Gastrocnemius medialis (tissue), 4 donors: Measurements from ENCODE around the gene PGPEP1. TPM values are rescaled to one million over a fixed set of nuclear protein-coding genes. Genes with fewer than 3 reads are reported as not detected.

Experiments
- ATAC-seq, 2 donors: fragments of 150-250 bp; one replicate each; pipeline ENCODE4 v1.9.1; 2016
- DNase-seq, 2 donors: peaks; one replicate each; pipeline ENCODE4 v3.0.0-alpha.2; 2019
- H3K27ac ChIP-seq, 4 donors: fragments of 200-600 bp; sonication (generic); 1 replicate in 1 of 4; 2 replicates in 3 of 4; pipeline ENCODE4 v1.5.1; 2016 to 2018; ENCODE audit warnings: mild to moderate bottlenecking in 2 of 4, moderate library complexity in 1 of 4
- H3K27me3 ChIP-seq, 3 donors: fragments of 200-600 bp; sonication (generic) in 2 of 3; 1 replicate in 1 of 3; 2 replicates in 2 of 3; pipeline versions ENCODE4 v1.5.1 to v1.6.0; 2016 to 2019; ENCODE audit warnings: mild to moderate bottlenecking in 1 of 3, moderate library complexity in 1 of 3
- H3K36me3 ChIP-seq, 2 donors: fragments of 200-600 bp; sonication (generic) in 1 of 2; one replicate each; pipeline ENCODE4 v1.5.1; 2017 to 2018
- H3K4me1 ChIP-seq, 2 donors: fragments of 200-600 bp; sonication (generic) in 1 of 2; one replicate each; pipeline ENCODE4 v1.5.1; 2016 to 2017; ENCODE audit warnings: mild to moderate bottlenecking in 2 of 2
- H3K4me3 ChIP-seq, 4 donors: fragments of 200-600 bp; sonication (generic) in 3 of 4; 1 replicate in 1 of 4; 2 replicates in 3 of 4; pipeline ENCODE4 v1.5.1; 2016 to 2019; ENCODE audit warnings: mild to moderate bottlenecking in 2 of 4
- H3K9me3 ChIP-seq, 3 donors: fragments of 200-600 bp; sonication (generic) in 2 of 3; 1 replicate in 1 of 3; 2 replicates in 2 of 3; pipeline ENCODE4 v1.5.1; 2016 to 2019
- POLR2A ChIP-seq, 2 donors: fragments of 450-650 bp; IDR thresholded peaks; one replicate each; pipeline ENCODE4 v1.6.1; 2017; ENCODE audit warnings: antibody characterized with exemption in 2 of 2, mild to moderate bottlenecking in 2 of 2, moderate library complexity in 2 of 2
- in situ Hi-C, 4 donors: fragments of 200-750 bp; cut with MboI; loops; one replicate each; pipeline versions ENCODE4 v1.15.0 to v1.8.0; 2017; ENCODE audit warnings: low sequenced_read_pairs in 4 of 4
- intact Hi-C: fragments of 100-400 bp; cut with DNase I; formaldehyde crosslinking; loops from one replicate; pipeline ENCODE4 v1.15.1; 2023; ENCODE audit warnings: low total_unique reads
- total RNA-seq, 4 donors: library from RNA; depleted of rRNA; stranded (reverse); fragments of >200 nt; gene quantifications; one replicate each; pipeline versions ENCODE4 v1.1.0 to v1.2.3, GENCODE V29; 2016
- TF ChIP-seq, protein P1 (sequence below), 5 experiments: fragments of 450-650 bp in 3 of 5; fragments of 200-600 bp in 2 of 5; sonication (generic) in 2 of 5; IDR thresholded peaks in 4 of 5; conservative IDR thresholded peaks in 1 of 5; 1 replicate in 4 of 5; 2 replicates in 1 of 5; pipeline ENCODE4 v1.5.1; 2016 to 2019; ENCODE audit warnings: antibody characterized with exemption in 5 of 5, mild to moderate bottlenecking in 3 of 5, moderate library complexity in 3 of 5

The PGPEP1 gene
- total RNA-seq, 4 donors from 2014 or later, result 11.7 to 42.3 (median 23.6) TPM

DNA sequence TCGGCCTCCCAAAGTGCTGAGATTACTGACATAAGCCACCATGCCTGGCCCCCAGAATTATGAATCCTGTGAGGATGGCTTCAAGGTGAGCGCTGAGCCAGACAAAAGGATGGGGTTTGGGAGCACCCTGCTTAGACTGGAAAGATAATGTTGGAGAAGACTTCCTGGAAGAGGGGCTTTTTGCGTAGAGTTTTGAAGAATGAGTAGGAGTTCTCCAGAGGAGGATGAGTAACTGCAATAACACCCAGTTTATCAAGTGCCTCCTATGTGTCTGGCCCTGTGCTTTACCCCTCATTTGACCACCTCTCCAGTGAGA lies 44.9 kb downstream of the PGPEP1 start:
- Histone ChIP-seq H3K27me3 (peaks cover 0 to 11% (median 0%) of the 10 kb centered on the region in 3 donors), H3K36me3 (no peaks in the 10 kb centered on the region), H3K27ac (no peak overlapping the region), H3K9me3 (no peaks in the 10 kb centered on the region), H3K4me3 (no peak overlapping the region), H3K4me1 (peaks cover 5 to 14% of the 10 kb centered on the region in 2 donors)
- in situ Hi-C loops (no loop called here), intact Hi-C loops (no loop called here)
- DNase-seq (no peak), ATAC-seq (no peak)
- TF ChIP-seq POLR2A (IDR thresholded peaks at IDR 0.05), result no peak
- TF ChIP-seq, protein P1, sequence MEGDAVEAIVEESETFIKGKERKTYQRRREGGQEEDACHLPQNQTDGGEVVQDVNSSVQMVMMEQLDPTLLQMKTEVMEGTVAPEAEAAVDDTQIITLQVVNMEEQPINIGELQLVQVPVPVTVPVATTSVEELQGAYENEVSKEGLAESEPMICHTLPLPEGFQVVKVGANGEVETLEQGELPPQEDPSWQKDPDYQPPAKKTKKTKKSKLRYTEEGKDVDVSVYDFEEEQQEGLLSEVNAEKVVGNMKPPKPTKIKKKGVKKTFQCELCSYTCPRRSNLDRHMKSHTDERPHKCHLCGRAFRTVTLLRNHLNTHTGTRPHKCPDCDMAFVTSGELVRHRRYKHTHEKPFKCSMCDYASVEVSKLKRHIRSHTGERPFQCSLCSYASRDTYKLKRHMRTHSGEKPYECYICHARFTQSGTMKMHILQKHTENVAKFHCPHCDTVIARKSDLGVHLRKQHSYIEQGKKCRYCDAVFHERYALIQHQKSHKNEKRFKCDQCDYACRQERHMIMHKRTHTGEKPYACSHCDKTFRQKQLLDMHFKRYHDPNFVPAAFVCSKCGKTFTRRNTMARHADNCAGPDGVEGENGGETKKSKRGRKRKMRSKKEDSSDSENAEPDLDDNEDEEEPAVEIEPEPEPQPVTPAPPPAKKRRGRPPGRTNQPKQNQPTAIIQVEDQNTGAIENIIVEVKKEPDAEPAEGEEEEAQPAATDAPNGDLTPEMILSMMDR (IDR thresholded peaks at IDR 0.05 in 4 of 5, conservative IDR thresholded peaks at IDR 0.05 in 1 of 5), result no peak

DNA sequence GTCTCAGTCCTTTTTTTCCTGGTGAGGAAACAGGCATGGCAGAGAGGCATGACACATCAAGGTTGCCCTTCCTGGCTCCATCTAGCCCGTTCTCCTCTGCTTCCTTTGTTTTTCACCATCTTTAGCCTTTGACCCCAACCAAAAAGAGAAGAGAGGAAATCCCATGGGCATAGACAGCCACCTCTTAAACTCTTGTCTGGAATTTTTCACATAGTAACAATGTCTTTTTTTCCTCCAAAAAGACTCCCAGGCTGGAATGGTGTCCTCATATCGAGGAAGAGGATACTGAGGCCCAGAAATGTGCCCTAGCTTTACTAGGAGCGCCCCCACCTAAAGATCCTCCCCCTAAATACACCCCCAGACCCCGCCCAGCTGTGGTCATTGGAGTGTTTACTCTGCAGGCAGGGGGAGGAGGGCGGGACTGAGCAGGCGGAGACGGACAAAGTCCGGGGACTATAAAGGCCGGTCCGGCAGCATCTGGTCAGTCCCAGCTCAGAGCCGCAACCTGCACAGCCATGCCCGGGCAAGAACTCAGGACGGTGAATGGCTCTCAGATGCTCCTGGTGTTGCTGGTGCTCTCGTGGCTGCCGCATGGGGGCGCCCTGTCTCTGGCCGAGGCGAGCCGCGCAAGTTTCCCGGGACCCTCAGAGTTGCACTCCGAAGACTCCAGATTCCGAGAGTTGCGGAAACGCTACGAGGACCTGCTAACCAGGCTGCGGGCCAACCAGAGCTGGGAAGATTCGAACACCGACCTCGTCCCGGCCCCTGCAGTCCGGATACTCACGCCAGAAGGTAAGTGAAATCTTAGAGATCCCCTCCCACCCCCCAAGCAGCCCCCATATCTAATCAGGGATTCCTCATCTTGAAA lies 45.5 kb downstream of the PGPEP1 start, which contains the start of gene GDF15:
TSS of gene GDF15 (plus strand) at position 484 of the 868 bp plus-strand sequence. CDS start at position 516, 32 bp downstream.
- Histone ChIP-seq H3K4me1 (peaks cover under 1 to 9% of the 10 kb centered on the region in 2 donors), H3K9me3 (no peaks in the 10 kb centered on the region), H3K36me3 (no peaks in the 10 kb centered on the region), H3K27me3 (peaks cover 0 to 11% (median 0%) of the 10 kb centered on the region in 3 donors), H3K27ac (peak within 1 kb of the TSS in 1 of 4 donors; percentile 2), H3K4me3 (peak within 1 kb of the TSS in 1 of 4 donors; percentile 13)
- peak; percentile 14 to 32 for TF ChIP-seq POLR2A (IDR thresholded peaks at IDR 0.05)
- TF ChIP-seq, protein P1 (IDR thresholded peaks at IDR 0.05 in 4 of 5, conservative IDR thresholded peaks at IDR 0.05 in 1 of 5), result peak in 4 of 5 experiments; percentile 23 to 52 (median 38)
- ATAC-seq, result no peak
- intact Hi-C loops, result no loop called here
- in situ Hi-C loops, result no loop called here
- DNase-seq, result no peak

DNA sequence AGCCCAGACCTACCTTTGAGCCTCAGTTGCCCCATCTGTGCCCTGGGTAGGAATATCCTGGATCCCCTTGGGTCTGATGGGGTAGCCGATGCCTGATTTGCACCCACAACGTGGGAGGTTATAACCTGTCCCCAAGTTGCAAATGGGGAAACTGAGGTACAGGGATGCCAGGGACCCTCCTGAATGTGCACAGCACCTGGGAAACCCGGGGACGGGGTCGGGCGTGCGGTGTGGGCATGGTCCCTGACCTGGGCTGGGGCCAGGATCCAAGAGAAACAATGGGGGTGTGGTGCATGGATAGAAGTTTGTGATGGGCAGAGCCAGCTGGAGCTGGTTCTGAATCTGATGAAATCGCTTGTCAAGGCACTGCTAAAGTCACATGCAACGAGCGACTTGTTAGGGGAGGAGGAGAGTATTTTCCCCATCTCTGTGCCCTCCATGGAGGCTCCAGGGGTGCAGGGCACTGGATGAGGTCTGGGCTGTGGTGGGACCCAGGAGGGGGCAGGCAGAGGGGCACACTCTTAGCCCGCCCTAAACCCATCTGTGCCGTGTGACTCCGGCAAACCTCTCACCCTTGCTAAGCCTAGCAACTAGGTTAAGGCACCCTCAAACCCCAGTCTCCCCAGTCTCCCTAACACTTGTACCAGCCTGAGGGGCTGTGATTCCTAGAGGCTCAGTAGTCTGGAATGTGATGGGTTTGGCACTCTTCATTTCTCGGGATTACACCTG lies 46.3 kb downstream of the PGPEP1 start:
- Histone ChIP-seq H3K9me3 (no peaks in the 10 kb centered on the region), H3K4me1 (peaks cover 0 to 9% of the 10 kb centered on the region in 2 donors), H3K27me3 (peaks cover 0 to 11% (median 0%) of the 10 kb centered on the region in 3 donors), H3K4me3 (peak overlapping the region in 1 of 4 donors; percentile 13), H3K36me3 (no peaks in the 10 kb centered on the region), H3K27ac (peak overlapping the region in 1 of 4 donors; percentile 2)
- DNase-seq (no peak), ATAC-seq (no peak)
- TF ChIP-seq POLR2A (IDR thresholded peaks at IDR 0.05), result no peak
- TF ChIP-seq, protein P1 (IDR thresholded peaks at IDR 0.05 in 4 of 5, conservative IDR thresholded peaks at IDR 0.05 in 1 of 5), result no peak
- intact Hi-C loops, result no loop called here
- in situ Hi-C loops, result no loop called here

DNA sequence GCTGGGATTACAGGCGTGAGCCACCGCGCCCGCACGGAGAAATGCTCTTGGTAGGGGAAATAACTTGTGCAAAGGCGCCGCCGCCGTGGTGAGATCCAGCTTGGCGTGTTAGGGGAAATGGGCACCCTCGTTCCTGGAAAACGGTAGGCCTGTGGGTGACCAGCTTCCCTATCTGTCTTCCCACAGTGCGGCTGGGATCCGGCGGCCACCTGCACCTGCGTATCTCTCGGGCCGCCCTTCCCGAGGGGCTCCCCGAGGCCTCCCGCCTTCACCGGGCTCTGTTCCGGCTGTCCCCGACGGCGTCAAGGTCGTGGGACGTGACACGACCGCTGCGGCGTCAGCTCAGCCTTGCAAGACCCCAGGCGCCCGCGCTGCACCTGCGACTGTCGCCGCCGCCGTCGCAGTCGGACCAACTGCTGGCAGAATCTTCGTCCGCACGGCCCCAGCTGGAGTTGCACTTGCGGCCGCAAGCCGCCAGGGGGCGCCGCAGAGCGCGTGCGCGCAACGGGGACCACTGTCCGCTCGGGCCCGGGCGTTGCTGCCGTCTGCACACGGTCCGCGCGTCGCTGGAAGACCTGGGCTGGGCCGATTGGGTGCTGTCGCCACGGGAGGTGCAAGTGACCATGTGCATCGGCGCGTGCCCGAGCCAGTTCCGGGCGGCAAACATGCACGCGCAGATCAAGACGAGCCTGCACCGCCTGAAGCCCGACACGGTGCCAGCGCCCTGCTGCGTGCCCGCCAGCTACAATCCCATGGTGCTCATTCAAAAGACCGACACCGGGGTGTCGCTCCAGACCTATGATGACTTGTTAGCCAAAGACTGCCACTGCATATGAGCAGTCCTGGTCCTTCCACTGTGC lies 47.9 kb downstream of the PGPEP1 start:
- H3K36me3 ChIP-seq, result no peaks in the 10 kb centered on the region
- peak; percentile 49 to 74 for DNase-seq
- no peaks in the 10 kb centered on the region for H3K9me3 ChIP-seq
- intact Hi-C loops (loop anchor here (1.0 kb wide), 1 partner anchor 22 kb away; no protein-coding TSS in a partner anchor), in situ Hi-C loops (no loop called here)
- ATAC-seq, result peak; percentile 77 to 86
- H3K27ac ChIP-seq, result peak overlapping the region; percentile 42 to 54 (median 49)
- peaks cover 0 to 9% of the 10 kb centered on the region in 2 donors for H3K4me1 ChIP-seq
- H3K4me3 ChIP-seq, result peak overlapping the region; percentile 37 to 50 (median 48)
- TF ChIP-seq POLR2A (IDR thresholded peaks at IDR 0.05), result peak in 1 of 2 donors; percentile 15
- TF ChIP-seq, protein P1 (IDR thresholded peaks at IDR 0.05 in 4 of 5, conservative IDR thresholded peaks at IDR 0.05 in 1 of 5), result peak; percentile 96 to 100 (median 99)
- H3K27me3 ChIP-seq, result peaks cover 0 to 11% (median 0%) of the 10 kb centered on the region in 3 donors
